Smooth muscle cell (in vitro differentiated cells): ENCODE data around the gene ESRP2. TPM values are rescaled to one million over a fixed set of nuclear protein-coding genes. Genes with fewer than 3 reads are reported as not detected.

Experiments used
- DNase-seq: peaks from one replicate; lab custom pipeline; 2025; ENCODE audit not compliant: unreplicated experiment; lab: John Stamatoyannopoulos, UW
- H2AFZ ChIP-seq: fragments of 200-600 bp; sonication (generic); 2 replicates; pipeline ENCODE4 v1.6.0; 2016; ENCODE audit warnings: antibody characterized with exemption, low read depth, mild to moderate bottlenecking
- H3F3A ChIP-seq: fragments of 200-600 bp; sonication (generic); 2 replicates; pipeline ENCODE4 v1.6.0; 2017; ENCODE audit warnings: antibody characterized with exemption, low read depth
- H3K27ac ChIP-seq: fragments of 200-600 bp; sonication (generic); 2 replicates; pipeline ENCODE4 v1.5.1; 2016; ENCODE audit warnings: low read depth, mild to moderate bottlenecking
- H3K27me3 ChIP-seq: fragments of 200-600 bp; sonication (generic); 2 replicates; pipeline ENCODE4 v1.6.1; 2016; ENCODE audit warnings: low read depth, mild to moderate bottlenecking
- H3K36me3 ChIP-seq: fragments of 200-600 bp; sonication (generic); 2 replicates; pipeline ENCODE4 v1.5.1; 2016; ENCODE audit warnings: low read depth
- H3K4me1 ChIP-seq: fragments of 200-600 bp; sonication (generic); 2 replicates; pipeline ENCODE4 v1.5.1; 2016; ENCODE audit warnings: low read depth
- H3K4me2 ChIP-seq: fragments of 200-600 bp; sonication (generic); 2 replicates; pipeline ENCODE4 v1.6.0; 2016; ENCODE audit warnings: mild to moderate bottlenecking
- H3K4me3 ChIP-seq: fragments of 200-600 bp; sonication (generic); 2 replicates; pipeline ENCODE4 v1.5.1; 2016; ENCODE audit warnings: mild to moderate bottlenecking
- H3K79me2 ChIP-seq: fragments of 200-600 bp; sonication (generic); 2 replicates; pipeline ENCODE4 v1.6.0; 2016; ENCODE audit warnings: low read depth, mild to moderate bottlenecking
- H3K9ac ChIP-seq: fragments of 200-600 bp; sonication (generic); 2 replicates; pipeline ENCODE4 v1.6.0; 2016; ENCODE audit warnings: low read depth
- H3K9me3 ChIP-seq: fragments of 200-600 bp; sonication (generic); replicated peaks from 2 replicates; pipeline ENCODE4 v1.5.1; 2016; ENCODE audit warnings: low read depth
- H4K20me1 ChIP-seq: fragments of 200-600 bp; sonication (generic); 2 replicates; pipeline ENCODE4 v1.6.0; 2016; ENCODE audit warnings: low read depth
- CTCF ChIP-seq: fragments of 200-600 bp; sonication (generic); IDR thresholded peaks from 2 replicates; pipeline ENCODE4 v1.5.1; 2017; ENCODE audit warnings: borderline replicate concordance, mild to moderate bottlenecking, antibody characterized with exemption; ENCODE audit not compliant: insufficient read depth, poor library complexity, severe bottlenecking
- WGBS: methylation state at CpG from one replicate; pipeline ENCODE4 v1.1.7; 2016; ENCODE audit warnings: low lambda C conversion rate; 5-methylcytosine and 5-hydroxymethylcytosine counted together
- polyA plus RNA-seq: library from polyadenylated mRNA; unstranded; fragments of >200 nt; fragmentation: Nextera tagmentation; extraction: Ambion mirVana; gene quantifications from 2 replicates; pipeline ENCODE4 v1.2.1, GENCODE V29; 2016
- total RNA-seq: library from RNA; depleted of rRNA; stranded (reverse); fragments of >200 nt; gene quantifications from 2 replicates; pipeline ENCODE4 v1.2.3, GENCODE V29; 2014

Gene ESRP2
- total and polyA plus RNA-seq, 2 experiments from 2014 or later = 2.7 to 8.5 TPM

- no peak for DNase-seq
- H3K36me3 ChIP-seq = no peaks in the 10 kb centered on the region
- H4K20me1 ChIP-seq = peaks cover 87% of the 10 kb centered on the region
- TF ChIP-seq CTCF = no peak
- no peak overlapping the region for H3K9ac ChIP-seq
- WGBS = 87% methylated on average over 5 of the region's 5 CpGs
- no peak overlapping the region for H3K4me2 ChIP-seq
- H3K27ac ChIP-seq = no peak overlapping the region
- no peak overlapping the region for H2AFZ ChIP-seq
- H3F3A ChIP-seq = no peaks in the 10 kb centered on the region
- no peaks in the 10 kb centered on the region for H3K4me1 ChIP-seq
- H3K9me3 ChIP-seq = no peaks in the 10 kb centered on the region
- H3K27me3 ChIP-seq = no peaks in the 10 kb centered on the region
- H3K79me2 ChIP-seq = peaks cover 20% of the 10 kb centered on the region
- H3K4me3 ChIP-seq = no peak overlapping the region
Observed at GRCh38 chr16:68283346-68283745, 47.4 kb upstream of the ESRP2 start.

GRCh38 chr16:68282064-68282452, 46.1 kb upstream of the ESRP2 start:
- no peak overlapping the region for H3K9ac ChIP-seq
- H2AFZ ChIP-seq = no peak overlapping the region
- H3K36me3 ChIP-seq = no peaks in the 10 kb centered on the region
- no peak overlapping the region for H3K4me2 ChIP-seq
- no peak for TF ChIP-seq CTCF
- DNase-seq = no peak
- H3K9me3 ChIP-seq = no peaks in the 10 kb centered on the region
- peaks cover 21% of the 10 kb centered on the region for H3K79me2 ChIP-seq
- H3K4me3 ChIP-seq = no peak overlapping the region
- no peaks in the 10 kb centered on the region for H3F3A ChIP-seq
- no peaks in the 10 kb centered on the region for H3K4me1 ChIP-seq
- WGBS = 98% methylated on average over 4 of the region's 4 CpGs
- no peaks in the 10 kb centered on the region for H3K27me3 ChIP-seq
- H3K27ac ChIP-seq = no peak overlapping the region
- H4K20me1 ChIP-seq = peaks cover 78% of the 10 kb centered on the region

GRCh38 chr16:68281368-68282063, 45.6 kb upstream of the ESRP2 start:
- H3K9ac ChIP-seq = no peak overlapping the region
- H3K79me2 ChIP-seq = peaks cover 15% of the 10 kb centered on the region
- H3K36me3 ChIP-seq = no peaks in the 10 kb centered on the region
- H3K9me3 ChIP-seq = no peaks in the 10 kb centered on the region
- H3K27ac ChIP-seq = no peak overlapping the region
- H3F3A ChIP-seq = no peaks in the 10 kb centered on the region
- 97% methylated on average over 4 of the region's 4 CpGs for WGBS
- H2AFZ ChIP-seq = no peak overlapping the region
- H3K4me3 ChIP-seq = no peak overlapping the region
- H3K27me3 ChIP-seq = no peaks in the 10 kb centered on the region
- H3K4me2 ChIP-seq = no peak overlapping the region
- DNase-seq = no peak
- H4K20me1 ChIP-seq = peaks cover 78% of the 10 kb centered on the region
- no peaks in the 10 kb centered on the region for H3K4me1 ChIP-seq
- no peak for TF ChIP-seq CTCF
